Activated CD8-positive, alpha-beta memory T cell treated with anti-CD3 and anti-CD28 coated beads, Interleukin-2, amount 50 U/mL, for 1 hour (primary cell): ENCODE results near the gene CHML.

ENCODE experiments used
- DNase-seq: peaks from one replicate; pipeline ENCODE4 v3.0.0-alpha.2; 2020; ENCODE audit errors: extremely low read depth

CHML gene

DNA sequence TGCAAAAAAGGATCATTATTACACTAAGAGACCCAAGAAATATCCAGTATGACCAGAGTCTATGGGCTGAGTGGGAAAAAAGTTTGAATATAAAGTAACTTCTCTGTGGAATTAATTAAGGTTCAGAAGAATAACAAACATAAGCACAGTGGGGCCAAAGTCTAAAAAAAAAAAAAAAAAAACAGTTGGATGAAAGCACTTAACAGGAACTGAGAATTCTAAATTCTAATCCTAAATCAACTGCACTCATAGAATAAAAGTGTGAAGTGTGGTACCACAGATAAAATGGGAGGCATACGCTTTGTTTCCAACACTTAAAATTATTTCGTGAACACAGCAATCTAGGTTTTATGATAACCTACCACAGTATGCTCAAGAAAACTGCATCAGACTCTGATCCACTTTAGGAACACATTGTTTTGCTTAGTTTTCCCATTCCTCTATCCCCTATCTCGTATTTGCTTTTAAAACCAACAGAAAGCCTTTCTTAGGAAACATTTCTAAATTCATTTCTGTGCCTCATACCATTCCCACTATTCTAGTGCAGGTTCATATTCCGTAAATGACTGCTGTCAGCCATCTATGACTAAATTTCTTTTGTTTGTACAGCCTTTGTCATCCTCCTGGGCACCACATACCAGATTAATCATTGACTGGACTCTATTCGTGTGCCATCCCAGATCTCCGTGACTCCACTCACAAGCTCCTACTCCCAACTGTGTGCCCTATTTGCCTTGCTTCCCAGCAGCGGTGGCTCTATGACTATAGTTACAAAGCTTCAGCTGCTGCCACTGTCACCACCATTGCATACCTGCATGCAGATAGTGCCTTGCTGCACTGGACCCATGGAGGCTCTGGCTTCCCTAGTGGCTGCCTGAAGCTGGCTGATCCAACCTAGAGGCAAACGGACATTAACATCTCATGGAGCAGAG, 24.9 kb downstream of the CHML start:
- no peak for DNase-seq

DNA sequence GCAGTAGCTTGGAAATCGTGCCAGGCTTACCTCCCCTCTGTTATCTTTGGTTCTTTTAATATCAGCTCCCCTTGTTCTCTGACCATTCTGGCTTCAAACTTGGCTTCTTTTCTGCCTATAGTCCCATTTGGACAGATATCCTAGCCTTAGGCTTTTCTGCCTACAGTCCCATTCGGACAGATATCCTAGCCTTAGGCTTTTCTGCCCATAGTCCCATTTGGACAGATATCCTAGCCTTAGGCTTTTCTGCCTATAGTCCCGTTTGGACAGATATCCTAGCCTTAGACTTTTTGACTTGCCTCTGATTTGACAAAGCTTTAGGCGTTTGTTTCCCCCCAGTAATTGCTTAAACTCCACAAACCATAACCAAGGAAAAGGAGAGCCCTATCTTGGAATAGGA, 25.6 kb downstream of the CHML start:
- DNase-seq: no peak

DNA sequence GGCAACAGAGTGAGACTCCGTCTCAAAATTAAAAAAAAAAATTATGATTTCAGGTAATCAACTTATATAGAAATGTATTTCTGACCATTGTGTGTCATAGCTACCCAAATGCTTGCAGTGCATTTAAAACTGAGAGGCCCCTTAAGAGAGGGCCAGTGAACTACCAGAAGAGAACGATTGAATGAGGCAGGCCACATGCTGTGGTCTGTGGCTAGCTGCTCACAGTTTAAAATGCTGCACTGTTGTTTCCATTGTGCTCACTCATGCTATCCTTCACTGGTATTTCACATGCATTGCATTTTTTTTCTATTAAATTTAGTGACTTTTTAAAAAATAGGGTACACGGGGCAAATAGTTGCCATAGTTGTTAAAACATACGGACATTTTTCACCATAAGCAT, 26.0 kb downstream of the CHML start:
- DNase-seq: no peak

DNA sequence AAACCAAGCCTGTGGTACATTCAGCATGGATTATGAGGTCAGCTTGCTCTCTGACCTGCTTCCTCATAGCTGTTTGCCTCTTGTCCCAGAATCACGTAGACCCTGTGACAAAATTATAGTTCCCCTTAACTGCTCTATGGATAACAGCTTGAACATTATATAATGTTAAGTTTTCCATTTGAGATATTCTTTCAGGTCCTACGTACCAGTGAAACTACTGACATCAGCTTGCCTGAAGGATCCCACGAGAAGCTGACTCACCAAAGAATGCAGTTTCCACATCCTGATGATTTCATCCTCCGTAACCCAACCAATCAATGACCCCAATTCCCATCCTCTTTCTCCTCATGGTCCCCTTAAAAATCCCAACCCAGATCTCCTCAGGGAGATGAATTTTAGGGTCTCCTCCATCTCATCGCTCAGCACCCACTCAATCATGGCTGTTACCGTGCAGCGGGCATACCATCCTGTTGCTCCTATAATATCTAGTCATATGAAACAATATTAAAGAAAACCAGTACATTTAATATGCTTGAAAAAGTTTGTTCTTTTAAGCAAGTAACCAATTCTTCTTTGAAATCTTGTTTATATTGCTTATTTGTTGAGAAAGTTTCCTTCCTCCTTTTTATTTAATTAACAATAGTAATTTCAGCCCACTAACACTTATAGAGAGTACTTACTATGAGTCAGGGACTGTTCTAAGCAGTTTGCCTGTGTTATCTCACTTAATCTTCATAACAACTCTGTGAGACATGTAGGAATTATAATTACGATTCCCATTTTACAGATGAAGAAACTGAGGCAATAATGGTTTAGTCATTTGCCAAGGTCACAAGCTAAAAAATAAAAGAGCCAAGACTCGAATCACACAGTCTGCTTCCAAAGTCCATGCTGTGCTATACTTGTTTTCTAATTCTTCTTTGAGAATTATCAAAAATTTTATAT, 27.4 kb downstream of the CHML start:
- DNase-seq: no peak

DNA sequence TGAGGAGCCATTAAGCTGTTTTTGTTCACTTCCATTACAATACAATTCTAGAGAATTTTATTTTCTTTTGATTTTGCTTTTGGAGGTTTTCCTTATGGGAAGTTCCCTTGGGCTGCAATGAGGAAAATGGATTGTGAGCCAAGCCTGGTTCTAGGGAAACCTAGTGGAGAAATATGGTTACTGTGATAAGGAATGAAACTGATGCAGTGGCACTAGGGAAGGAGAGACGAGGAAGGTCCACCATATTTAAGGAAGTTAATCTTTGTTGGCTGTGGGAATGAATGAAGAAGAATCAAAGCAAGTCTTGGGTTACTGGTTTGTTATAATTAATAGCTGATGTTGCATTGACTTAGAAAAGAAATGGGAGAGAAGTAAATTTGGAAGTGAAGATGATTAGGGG, 28.4 kb downstream of the CHML start:
- DNase-seq: no peak

DNA sequence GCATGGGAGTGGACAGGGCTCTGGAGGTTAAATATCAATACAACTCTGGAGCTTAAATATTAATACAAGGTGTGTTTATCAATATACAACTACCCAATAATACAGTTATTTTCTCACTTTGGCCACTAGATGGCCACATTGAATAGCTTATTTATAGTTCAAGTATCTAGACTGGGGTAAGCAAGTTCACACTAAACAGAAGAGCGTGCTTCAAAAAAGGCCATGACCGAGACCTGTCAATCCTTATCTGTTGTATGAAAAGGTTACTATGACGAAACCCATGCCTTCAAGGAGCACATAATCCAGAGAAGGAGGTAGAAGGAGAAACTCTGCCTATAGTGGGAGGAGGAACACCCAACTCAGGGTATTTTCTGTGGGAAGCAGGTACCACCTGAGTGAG, 29.1 kb downstream of the CHML start:
- no peak for DNase-seq

DNA sequence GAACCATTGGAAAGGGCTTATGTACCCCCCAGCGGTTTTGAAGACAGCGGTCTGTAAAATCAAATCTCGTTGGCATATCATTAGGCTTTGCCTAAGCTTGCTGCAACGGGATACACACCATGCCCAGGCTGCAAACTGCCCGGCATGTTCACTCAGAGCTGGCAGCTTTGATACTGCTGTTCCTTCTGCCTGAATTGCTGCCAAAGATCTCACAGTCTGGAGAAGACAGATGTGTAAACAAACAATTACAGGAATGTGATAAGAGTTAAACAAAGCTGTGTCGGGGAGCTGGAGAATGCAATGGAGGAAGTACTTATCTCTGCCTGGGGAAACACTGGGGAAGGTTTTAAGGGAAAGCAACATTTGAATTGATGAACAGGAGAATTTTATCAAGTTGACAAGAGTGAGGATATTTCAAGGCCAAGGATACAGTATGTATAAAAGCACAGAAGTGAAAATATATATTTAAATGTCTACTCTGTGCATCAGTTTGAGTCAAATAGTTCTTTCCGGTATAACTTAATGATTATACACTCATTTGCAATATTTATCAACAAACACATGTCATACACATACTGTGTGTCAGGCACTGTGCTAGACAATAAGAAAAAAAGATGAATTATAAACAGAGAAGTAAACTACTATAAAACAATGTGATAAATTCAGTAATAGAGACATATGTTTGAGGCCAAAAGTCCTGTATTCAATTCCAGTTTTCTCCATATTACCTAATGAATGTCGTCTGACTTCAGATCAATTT, 29.9 kb downstream of the CHML start:
- DNase-seq: no peak

DNA sequence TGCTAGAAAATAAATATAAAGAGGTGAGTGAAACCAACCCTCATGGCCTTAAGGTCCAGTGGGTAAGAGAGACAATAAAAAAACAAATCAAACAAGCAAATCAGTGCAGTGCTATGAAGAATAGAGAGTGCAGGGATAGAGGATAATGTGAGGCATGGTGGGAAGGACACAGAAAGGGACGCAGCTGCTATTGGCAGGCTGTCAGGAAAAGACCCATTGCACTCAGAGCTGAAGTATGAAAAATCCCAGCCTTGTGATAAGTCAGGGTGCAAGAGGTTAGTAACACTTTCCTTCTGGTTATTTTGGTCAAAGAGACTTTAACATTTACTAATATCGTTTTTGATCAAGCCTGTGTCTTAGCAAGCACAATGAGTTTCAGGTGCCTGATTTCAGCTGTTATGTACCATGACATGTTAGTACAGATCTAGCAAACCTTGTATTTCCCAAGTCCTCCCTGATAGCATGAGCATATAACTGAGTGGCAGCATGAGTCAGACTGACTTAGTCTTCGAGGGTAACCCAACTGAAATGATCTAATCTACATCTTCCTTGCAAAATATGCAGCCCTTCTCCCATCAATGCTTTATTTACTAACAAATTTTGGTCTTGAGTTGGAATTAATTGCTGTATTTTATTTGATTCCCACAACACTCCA, 31.7 kb downstream of the CHML start:
- DNase-seq: no peak

DNA sequence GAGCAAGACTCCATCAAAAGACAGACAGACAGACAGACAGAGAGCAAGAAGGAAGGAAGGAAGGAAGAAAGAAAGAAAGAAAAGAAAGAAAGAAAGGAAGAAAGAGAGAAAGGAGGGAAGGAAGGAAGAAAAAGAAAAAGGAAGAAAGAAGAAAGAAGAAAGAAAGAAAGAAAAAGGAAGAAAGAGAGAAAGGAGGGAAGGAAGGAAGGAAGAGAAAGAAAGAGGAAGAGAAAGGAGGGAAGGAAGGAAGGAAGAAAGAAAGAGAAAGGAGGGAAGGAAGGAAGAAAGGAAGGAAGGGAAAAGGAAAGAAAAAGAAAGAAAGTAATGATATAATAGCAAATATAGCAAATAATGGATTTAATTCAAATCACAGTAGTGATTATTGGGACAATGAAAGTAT, 32.7 kb downstream of the CHML start:
- no peak for DNase-seq

DNA sequence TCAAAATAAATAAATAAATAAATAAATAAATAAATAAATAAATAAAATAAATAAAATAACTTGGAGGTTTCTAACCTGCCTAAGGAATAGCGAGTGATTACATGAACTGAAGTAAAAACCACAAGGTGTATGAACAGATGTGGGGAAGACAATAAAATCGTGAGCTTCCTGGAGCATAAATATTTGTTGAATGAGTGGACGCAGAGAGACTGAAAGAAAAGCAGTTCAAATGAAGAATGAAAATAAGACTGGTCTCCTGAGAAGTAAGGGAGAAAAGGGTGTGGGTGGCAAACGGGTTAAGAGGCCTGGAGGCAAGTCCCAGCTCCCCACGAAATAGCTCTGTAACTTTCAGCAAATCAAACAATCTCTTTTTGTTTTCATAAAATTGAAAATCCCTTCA, 33.6 kb downstream of the CHML start:
- no peak for DNase-seq

DNA sequence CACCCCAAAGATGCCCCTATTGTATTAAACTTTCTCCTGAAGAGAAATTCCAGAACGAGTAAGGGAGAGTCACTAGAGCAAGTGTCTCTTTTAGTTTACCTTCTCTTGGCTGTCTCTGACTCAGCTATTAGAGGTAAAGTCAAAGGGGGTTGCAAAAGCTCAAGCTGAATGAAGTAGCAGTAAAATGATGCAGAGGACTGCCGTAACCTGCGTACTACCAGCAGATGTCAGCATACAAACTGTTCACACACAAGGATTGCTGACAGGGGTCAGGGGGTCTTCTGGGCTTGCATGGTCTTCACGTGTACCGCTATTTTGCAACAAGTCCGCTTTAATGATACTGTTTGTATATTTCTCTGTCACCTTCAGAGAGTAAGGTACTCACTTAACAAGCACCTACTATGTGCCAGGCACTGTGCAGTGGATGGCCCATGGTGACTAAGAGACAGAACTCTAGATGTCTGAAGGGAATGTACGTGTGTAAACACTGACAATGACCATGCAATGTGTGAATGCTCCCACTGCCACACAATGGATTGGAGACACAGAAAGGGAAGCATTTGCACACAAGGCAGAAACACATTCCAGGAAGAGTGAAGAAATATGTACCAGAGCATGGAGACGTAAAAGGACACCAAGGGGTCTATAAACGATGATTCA, 34.9 kb downstream of the CHML start:
- DNase-seq: no peak

DNA sequence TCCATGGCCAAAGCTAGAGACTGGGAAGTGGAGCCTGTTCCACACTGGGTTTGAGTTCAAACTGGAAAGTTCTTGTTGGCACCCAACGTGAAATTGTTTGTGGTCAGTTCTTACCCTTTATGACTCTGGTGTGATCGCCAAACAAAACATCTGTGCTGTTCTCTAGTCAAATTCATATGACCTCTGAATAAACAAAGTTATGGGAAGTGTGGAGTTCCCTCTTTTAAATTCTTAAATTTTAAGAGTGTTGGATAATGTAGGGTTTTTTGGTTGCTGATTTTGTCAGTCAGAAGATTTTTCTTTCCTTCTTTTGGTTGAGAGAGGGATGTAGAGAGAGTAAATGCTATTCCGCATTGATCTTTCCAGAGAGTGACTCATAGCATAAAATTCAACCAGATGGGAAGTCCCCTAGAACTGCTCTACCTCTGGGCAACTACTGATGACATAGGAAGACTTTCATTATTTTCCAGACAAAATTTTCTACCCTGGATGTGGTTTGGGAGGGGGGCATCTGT, 36.4 kb downstream of the CHML start:
- DNase-seq: no peak

DNA sequence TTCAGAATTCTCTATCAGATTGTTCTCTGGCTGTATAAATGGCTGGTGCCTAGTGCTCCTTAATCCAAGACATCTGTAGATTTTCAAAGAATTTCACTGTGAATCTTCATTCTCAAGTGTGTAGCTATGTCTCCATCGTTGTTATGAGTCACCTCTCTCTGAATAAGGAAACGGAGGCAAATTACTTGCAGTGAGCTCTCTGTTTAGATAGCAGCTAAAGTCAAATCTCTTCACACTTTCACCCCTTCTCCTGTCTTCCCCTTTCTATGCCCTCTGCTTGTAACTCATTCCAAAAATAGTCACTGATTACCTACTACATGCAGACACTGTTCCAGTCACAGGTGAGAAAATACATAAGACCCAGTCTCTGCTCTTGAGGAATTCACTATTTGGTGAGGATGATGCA, 39.7 kb downstream of the CHML start:
- no peak for DNase-seq

DNA sequence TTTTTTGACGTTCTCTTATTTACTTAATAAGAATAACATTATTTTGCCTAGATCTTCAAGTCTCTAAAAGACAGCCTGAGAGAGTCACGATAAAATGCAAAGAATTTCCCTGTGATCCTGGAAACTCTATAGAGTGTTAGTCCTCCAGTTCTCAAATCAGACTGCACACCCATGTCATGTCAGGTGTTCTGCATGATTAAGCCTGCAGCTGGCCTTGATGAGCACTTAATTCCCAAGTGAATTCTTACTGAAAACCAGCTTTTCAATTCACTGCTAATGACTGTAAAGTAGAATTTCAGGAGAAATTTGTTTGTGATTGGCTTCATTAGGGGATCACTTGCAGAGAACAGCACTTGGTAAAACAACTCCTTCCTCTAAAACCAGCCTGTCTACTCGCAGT, 41.9 kb downstream of the CHML start:
- DNase-seq: no peak

DNA sequence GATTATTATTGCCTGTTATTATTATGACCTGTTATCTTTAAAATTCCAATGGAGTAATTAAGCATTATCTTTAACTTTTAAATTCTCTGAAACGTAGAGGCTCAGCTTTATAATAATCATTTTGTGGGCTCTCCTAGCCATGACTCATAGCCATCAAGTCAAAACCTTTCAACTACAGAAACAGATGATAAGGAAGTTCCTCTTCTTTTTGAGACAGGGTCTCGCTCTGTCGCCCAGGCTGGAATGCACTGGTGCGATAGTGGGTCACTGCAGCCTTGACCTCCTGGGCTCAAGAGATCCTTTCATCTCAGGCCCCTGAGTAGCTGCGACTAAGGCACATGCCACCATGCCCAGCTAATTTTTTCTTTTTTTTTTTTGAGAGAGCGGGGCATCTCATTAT, 43.5 kb downstream of the CHML start:
- DNase-seq: no peak

DNA sequence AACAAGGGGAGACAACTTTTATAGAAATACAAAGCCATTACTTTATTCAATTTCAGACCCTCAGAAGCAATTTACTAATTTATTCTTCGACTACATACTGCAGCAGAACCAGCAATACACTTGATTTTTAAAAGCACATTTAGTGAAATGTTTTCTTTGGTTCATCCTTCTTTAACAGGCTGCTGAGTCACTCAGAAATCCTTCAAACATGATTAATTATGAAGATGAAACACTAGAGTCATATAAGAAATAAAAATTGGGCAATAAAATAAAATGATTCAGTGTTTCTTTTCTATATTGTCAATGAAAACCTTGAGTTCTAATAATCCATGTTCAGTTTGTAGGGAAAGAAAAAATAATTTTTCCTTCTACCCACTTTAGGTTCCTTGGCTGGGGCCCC, 47.0 kb downstream of the CHML start:
- no peak for DNase-seq

DNA sequence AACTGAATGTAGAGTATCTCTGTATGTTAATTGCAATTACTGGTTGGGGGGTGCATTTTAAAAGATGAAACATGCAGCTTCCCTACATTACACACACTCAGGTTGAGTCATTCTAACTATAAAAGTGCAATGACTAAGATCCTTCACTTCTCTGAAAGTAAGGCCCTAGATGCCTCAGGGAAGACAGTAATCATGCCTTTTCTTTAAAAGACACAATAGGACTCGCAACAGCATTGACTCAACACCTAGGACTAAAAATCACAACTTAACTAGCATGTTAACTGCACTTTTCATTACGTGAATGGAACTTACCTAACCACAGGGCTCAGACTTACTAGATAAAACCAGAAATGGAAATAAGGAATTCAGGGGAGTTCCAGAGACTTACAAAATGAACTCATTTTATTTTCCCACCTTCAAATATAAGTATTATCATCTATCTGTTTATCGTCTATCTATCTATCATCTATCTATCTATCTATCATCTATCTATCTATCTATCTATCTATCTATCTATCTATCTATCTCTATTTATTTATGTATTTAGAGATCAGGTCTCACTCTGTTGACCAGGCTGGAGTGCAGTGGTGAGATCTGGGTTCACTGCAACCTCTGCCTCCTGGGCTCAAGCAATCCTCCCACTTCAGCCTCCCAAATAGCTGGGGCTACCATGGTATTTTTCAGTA, 47.8 kb downstream of the CHML start:
- DNase-seq: no peak

DNA sequence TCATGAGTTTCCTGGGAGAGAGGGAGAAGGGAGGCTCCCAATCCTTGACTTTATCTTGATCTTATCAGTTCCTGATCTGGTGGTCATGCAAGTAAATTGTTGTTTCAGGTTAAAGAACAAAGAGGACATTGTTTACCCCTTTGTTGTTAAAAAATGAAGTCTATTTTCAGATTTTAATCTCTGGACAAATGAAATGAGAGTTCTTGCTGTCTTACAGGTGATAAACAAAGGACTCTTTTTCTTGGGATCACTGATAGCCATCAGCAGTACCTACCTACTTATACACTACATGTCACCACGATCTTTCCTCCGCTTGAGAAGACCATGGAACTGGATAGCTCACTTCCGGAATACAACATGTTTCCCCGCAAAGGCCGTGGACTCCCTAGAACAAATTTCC, 48.4 kb downstream of the CHML start:
- DNase-seq: no peak

DNA sequence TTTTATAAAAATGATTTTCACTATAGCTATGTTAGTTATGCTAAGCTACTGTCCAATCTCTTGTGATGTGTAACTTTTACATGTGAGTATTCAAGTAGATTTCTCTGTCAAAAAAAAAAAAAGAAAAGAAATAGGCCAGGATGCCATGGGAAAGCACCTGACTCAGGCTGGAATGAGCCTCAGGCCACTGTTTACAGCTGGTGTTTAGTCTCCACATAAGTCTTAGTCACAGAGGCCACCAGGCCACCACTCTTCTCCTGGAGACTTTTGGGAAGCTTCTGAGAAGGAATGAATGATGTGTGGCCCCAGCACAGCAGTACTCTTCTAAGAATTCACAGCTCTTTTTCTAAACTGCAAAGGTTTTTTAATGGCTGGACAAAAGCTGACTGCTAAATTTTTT, 48.9 kb downstream of the CHML start:
- no peak for DNase-seq

DNA sequence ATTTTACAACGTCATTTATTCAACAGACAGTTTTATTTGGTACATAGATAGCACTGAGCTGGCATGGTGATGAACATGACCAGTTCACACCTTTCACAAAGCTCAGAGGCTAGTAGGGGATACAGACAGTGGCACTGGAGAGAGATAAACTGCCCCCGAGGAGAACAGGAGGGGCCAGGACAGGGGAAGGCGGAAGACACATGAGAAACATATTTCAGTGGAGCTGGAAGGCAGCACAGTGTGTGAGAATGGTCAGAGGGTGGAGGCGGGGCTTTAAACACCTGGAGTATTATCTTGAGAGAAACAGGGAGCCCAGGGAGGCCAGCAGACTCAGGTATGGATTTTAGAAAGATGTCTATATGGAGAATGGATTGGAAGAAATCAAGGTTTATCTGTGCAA, 49.5 kb downstream of the CHML start:
- DNase-seq: no peak
